ENCODE data around the gene BMP4. TPM values are rescaled to one million over a fixed set of nuclear protein-coding genes. Genes with fewer than 3 reads are reported as not detected.

BMP4 gene
- total RNA-seq, 1 donor from 2014 or later = 33.1 TPM

DNA sequence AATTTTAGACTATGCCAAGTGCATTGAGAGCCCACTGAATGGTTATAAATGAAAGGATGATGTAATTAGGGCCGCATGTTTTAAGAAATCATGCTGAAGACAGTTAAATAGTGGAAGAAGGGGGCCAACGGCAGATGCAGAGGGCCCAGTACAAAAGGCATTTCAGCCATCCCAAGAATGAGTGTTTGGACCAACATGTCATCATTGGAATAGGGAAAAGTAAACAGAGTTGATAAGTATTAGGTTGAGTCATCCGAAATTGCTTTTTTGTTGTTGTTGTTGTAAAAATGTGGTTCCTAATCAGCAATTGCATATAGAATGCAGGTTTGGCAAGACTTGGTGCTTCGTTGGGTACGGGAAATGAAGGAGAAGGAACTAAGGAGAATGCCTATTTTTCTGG is 29.5 kb downstream of the BMP4 start:
- H3K36me3 ChIP-seq = no peaks in the 10 kb centered on the region
- TF ChIP-seq, protein P1, sequence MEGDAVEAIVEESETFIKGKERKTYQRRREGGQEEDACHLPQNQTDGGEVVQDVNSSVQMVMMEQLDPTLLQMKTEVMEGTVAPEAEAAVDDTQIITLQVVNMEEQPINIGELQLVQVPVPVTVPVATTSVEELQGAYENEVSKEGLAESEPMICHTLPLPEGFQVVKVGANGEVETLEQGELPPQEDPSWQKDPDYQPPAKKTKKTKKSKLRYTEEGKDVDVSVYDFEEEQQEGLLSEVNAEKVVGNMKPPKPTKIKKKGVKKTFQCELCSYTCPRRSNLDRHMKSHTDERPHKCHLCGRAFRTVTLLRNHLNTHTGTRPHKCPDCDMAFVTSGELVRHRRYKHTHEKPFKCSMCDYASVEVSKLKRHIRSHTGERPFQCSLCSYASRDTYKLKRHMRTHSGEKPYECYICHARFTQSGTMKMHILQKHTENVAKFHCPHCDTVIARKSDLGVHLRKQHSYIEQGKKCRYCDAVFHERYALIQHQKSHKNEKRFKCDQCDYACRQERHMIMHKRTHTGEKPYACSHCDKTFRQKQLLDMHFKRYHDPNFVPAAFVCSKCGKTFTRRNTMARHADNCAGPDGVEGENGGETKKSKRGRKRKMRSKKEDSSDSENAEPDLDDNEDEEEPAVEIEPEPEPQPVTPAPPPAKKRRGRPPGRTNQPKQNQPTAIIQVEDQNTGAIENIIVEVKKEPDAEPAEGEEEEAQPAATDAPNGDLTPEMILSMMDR (IDR thresholded peaks at IDR 0.05) = no peak
- DNase-seq (ENCODE audit: low spot score in 2 of 2) = no peak
- H3K9me3 ChIP-seq = no peaks in the 10 kb centered on the region
- H3K4me3 ChIP-seq = no peak overlapping the region
- H3K4me1 ChIP-seq = no peaks in the 10 kb centered on the region
- intact Hi-C loops (cut with DNase I) = no loop called here
- no peaks in the 10 kb centered on the region for H3K27me3 ChIP-seq
- no peak overlapping the region for H3K27ac ChIP-seq

DNA sequence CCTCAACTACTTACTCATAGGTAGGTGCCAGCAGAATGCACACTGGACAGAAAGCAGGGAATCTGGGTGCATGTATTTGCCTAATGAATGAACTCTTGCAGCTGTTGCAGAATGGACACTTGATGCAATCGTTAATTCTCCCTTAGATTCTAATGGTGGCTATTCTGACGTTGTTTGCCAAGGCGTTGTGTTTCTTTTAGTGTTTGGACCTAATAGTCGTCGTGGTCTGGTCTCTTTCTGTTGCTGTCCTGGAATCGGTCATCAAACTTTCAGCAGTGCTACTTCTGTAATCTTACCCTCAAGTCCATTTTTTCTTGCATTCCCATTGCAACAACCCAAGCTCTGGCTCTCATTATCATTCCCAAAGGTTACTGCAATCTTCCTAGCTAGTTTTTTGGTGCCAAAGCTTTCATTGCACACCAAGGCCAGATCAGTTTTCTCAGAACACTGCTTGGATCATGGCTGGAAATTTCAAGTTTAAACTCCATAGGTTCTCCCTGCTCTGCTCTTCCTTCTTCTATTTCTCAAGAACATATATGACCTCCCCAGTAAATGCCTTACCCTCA is 31.3 kb downstream of the BMP4 start:
- H3K27me3 ChIP-seq = no peaks in the 10 kb centered on the region
- no peaks in the 10 kb centered on the region for H3K36me3 ChIP-seq
- no peak overlapping the region for H3K4me3 ChIP-seq
- intact Hi-C loops (cut with DNase I) = no loop called here
- TF ChIP-seq, protein P1 (IDR thresholded peaks at IDR 0.05) = no peak
- no peaks in the 10 kb centered on the region for H3K4me1 ChIP-seq
- DNase-seq (ENCODE audit: low spot score in 2 of 2) = no peak
- H3K27ac ChIP-seq = no peak overlapping the region
- H3K9me3 ChIP-seq = no peaks in the 10 kb centered on the region

DNA sequence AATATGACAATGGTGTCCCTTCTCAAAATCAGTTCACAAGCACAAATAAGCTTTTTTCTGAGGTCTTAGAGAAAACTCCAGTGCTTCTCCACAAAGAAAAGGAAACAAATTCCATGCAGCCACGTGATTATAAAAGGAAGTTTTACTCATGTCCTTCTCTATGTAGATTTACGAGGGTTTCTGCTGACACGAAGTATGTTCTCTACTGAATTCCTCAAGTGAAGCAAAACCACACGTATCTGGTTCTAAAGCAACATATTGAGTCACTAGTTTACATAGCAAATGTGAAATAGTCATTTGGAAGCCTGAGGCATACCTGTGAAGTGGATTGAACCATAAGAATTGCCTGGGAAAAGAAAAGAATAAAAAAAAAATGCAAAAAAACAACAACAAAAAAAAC is 31.9 kb downstream of the BMP4 start:
- H3K27me3 ChIP-seq = no peaks in the 10 kb centered on the region
- intact Hi-C loops (cut with DNase I) = no loop called here
- H3K9me3 ChIP-seq = no peaks in the 10 kb centered on the region
- H3K36me3 ChIP-seq = no peaks in the 10 kb centered on the region
- TF ChIP-seq, protein P1 (IDR thresholded peaks at IDR 0.05) = no peak
- H3K4me3 ChIP-seq = no peak overlapping the region
- no peaks in the 10 kb centered on the region for H3K4me1 ChIP-seq
- no peak overlapping the region for H3K27ac ChIP-seq
- DNase-seq (ENCODE audit: low spot score in 2 of 2) = no peak

DNA sequence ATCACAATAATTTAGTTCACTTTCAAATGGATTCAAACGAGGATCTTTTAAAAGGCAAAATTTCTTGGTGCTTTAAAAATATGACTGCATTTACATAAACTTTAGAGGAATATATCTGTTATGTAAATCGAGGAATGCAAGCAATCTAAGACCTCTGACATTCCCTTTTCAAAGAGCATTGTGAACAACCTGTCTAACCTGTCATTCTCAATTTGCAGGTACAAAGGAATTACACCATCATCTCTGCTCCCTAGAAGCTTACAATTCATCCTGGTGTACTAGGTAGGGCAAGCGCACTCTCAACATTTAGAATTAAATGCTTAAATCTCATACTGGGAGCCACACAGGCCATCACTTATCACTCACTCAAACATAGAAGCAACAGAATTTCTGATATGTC is 35.6 kb downstream of the BMP4 start:
- Histone ChIP-seq H3K27me3 (no peaks in the 10 kb centered on the region), H3K27ac (no peak overlapping the region), H3K36me3 (no peaks in the 10 kb centered on the region), H3K4me3 (no peak overlapping the region), H3K9me3 (no peaks in the 10 kb centered on the region), H3K4me1 (no peaks in the 10 kb centered on the region)
- TF ChIP-seq, protein P1 (IDR thresholded peaks at IDR 0.05) = no peak
- intact Hi-C loops (cut with DNase I) = no loop called here
- no peak for DNase-seq (ENCODE audit: low spot score in 2 of 2)

DNA sequence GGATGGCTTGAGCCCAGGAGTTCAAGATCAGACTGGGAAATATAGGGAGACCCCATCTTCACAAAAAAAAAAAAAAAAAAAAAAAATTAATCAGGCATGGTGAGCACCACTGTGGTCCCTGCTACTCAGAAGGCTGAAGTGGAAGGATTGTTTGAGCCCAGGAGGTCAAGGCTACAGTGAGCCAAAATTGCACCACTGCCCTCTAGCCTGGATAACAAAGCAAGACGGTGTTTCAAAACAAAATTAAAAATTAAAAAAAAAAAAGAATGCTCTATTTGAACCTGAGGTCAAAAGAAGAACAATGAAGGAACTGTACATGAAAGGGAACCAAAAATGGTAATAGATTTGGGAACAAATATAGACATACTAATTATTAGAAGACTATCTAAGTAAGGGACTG is 40.4 kb downstream of the BMP4 start:
- TF ChIP-seq, protein P1 (IDR thresholded peaks at IDR 0.05) = no peak
- intact Hi-C loops (cut with DNase I) = no loop called here
- no peak overlapping the region for H3K4me3 ChIP-seq

More for the DNA sequence above, 40.4 kb downstream of the BMP4 start:
- Histone ChIP-seq H3K9me3 (no peaks in the 10 kb centered on the region), H3K36me3 (no peaks in the 10 kb centered on the region), H3K4me1 (no peaks in the 10 kb centered on the region), H3K27me3 (no peaks in the 10 kb centered on the region), H3K27ac (no peak overlapping the region)
- no peak for DNase-seq (ENCODE audit: low spot score in 2 of 2)
